GM20000 (cell line): ENCODE results near the gene NIT1.

ENCODE experiments used
- DNase-seq: peaks from one replicate; pipeline ENCODE4 v3.0.0; 2012; ENCODE audit warnings: low spot score
- TF ChIP-seq, protein P1 (sequence below): IDR thresholded peaks from 2 replicates; pipeline ENCODE4 v1.5.1; 2012; ENCODE audit warnings: mild to moderate bottlenecking, control low read depth; ENCODE audit errors: extremely low read depth, missing control alignments

Gene NIT1

DNA sequence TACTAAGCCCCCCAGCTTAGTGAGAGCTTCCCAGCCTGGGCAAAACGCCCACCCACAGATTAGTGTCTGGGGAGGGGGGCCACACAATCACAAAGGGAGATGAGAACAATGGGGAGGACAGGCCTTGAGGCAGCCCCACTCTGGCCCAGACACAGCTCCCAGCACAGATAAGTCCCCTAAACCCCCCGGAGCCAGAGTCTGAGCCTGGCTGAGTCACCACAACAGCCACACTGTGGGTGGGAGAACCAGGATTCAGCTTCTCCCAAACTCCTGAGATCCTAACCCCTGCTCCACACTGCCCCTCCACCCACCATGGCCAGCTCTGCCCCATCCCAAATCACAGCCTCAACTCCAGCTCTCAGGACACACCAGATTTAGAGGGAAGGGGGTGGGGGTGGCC, 32.7 kb upstream of the NIT1 start:
- DNase-seq = no peak
- TF ChIP-seq, protein P1, sequence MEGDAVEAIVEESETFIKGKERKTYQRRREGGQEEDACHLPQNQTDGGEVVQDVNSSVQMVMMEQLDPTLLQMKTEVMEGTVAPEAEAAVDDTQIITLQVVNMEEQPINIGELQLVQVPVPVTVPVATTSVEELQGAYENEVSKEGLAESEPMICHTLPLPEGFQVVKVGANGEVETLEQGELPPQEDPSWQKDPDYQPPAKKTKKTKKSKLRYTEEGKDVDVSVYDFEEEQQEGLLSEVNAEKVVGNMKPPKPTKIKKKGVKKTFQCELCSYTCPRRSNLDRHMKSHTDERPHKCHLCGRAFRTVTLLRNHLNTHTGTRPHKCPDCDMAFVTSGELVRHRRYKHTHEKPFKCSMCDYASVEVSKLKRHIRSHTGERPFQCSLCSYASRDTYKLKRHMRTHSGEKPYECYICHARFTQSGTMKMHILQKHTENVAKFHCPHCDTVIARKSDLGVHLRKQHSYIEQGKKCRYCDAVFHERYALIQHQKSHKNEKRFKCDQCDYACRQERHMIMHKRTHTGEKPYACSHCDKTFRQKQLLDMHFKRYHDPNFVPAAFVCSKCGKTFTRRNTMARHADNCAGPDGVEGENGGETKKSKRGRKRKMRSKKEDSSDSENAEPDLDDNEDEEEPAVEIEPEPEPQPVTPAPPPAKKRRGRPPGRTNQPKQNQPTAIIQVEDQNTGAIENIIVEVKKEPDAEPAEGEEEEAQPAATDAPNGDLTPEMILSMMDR = no peak

DNA sequence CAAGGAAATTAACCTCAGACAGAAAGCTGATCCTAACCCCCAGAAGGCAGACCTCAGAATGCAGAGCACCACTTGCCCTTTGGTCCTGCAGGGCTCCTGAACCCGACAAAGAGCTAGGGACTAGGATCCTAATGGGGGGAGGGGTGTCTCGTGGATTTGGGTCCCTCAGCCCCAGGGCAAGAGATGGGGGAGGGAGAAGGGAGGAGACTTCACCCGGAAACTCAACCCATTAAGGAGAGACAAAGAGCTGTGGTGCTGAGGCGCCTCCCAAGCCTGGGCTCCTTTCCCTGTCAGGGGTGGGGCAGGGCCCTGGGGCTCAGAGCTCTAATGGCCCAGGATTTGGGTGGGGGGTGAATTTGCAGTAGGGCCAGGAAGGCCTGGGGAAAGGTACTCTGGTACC, 31.4 kb upstream of the NIT1 start:
- no peak for DNase-seq
- TF ChIP-seq, protein P1 = no peak

DNA sequence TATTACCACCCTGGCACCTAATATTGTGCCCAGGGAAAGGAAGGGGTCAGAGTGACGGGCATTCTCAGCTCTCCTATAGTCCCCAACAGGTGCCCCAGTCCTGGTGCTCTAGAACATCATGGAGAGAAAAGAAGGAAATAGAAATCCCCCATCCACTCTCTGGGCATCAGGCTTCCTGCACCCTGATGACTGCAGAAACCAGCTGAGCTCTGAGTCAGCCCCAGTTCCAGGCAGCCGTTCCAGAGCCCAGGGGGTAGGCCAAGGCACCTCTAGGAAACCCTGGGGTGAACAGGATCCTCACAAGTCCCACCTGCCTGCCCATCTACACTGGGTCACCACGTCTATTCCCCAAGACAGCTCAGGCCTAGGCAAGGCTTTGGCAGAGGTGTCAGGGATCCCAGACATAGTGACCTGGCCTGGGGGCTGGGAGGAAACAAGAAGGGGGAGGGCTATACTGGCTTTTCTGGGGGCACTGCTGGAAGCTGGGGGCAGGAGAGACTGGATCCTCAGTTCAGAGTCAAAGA, 29.3 kb upstream of the NIT1 start:
- DNase-seq = no peak

GRCh38 chr1:161089251-161089924, 28.5 kb upstream of the NIT1 start, which contains the start of gene NECTIN4:
TSS of gene NECTIN4 (minus strand) at chr1:161089558. CDS start at chr1:161089296, 262 bp downstream.
- no peak for DNase-seq
- TF ChIP-seq, protein P1 = no peak

More for the DNA sequence above, 29.3 kb upstream of the NIT1 start:
- TF ChIP-seq, protein P1 = no peak

DNA sequence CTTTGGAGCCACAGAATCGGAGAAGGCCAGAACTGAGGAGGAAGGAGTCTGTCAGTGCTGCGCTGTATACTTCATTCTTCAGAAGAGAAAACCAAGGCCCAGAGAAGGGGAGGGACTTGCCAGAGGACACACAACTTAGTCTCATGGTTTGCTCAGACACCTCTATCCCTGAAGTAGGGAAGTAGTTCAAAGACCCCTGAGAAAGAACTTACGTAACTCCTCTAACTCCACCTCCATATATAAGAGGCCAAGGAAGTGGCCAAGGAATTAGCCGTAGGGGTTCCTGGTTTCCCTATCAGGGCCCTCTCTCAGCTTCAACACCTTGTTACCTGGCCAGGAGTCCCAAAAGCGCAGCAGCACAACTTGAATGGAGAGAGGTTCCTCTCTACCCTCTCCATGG, 28.0 kb upstream of the NIT1 start:
- TF ChIP-seq, protein P1 = no peak
- no peak for DNase-seq

DNA sequence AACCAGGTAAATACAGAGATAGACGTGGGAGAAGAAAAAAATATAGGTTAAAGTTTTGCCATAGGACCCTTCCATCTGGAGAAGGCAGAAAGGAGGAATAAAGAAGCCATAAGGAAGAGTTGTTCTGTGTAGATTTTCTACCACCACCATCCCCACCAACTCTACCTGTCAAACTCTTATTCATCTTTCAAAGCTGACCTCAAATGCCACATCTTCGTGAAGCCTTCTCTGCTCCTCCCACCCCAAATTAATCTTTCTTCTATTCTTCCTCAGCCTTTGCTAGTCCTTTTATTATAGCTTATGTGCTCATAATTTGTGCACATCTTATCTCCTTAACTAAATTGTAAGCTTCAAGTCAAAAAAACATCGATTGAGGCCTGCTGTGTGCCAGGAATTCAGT, 27.3 kb upstream of the NIT1 start:
- TF ChIP-seq, protein P1 = no peak
- DNase-seq = no peak

DNA sequence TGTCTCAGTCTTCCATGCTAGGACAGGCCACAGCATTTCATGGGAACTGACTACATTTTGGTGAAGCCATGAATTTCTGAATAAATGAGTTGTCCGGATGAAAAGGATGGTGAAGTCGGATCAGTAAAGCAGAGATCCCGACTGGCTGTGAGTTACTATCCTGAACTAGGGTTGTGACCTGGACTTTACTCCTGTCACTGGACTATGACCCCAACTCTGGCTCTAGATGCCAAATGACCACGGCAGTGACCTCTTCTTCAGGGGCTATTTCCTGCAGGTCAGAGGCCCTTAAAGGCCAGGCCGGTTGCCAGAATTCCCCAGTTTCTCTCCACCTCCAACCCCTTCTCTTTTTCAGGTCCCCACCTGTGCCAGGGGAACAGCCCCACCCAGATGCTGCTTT, 26.8 kb upstream of the NIT1 start:
- TF ChIP-seq, protein P1 = no peak
- no peak for DNase-seq
